Measurements from ENCODE around the gene TMPRSS6. TPM values are rescaled to one million over a fixed set of nuclear protein-coding genes. Genes with fewer than 3 reads are reported as not detected.

TMPRSS6 gene
- total RNA-seq, 6 experiments from 2014 or later, result 40.7 to 104 (median 60.6) TPM

GRCh38 chr22:37069719-37070118 is 39.8 kb downstream of the TMPRSS6 start:
- no peak for DNase-seq
- no peaks in the 10 kb centered on the region for H3K4me1 ChIP-seq
- WGBS (ENCODE audit: insufficient coverage, low coverage, low lambda C conversion rate, missing lambda C conversion rate), result 78% methylated on average over 7 of the region's 9 CpGs

GRCh38 chr22:37069319-37069718 is 40.2 kb downstream of the TMPRSS6 start:
- no peak for ATAC-seq
- no peak overlapping the region for H3K4me3 ChIP-seq
- TF ChIP-seq CTCF (IDR thresholded peaks at IDR 0.05), result no peak
- TF ChIP-seq POLR2A (IDR thresholded peaks at IDR 0.05), result no peak
- no peak overlapping the region for H3K27ac ChIP-seq
- H3K4me1 ChIP-seq, result no peaks in the 10 kb centered on the region
- WGBS (ENCODE audit: insufficient coverage, low coverage, low lambda C conversion rate, missing lambda C conversion rate), result 58% methylated on average over 4 of the region's 11 CpGs
- DNase-seq, result no peak
- H3K27me3 ChIP-seq, result no peaks in the 10 kb centered on the region
- intact Hi-C loops (cut with DNase I), result loop anchor here in 1 of 2 donors (10.0 kb wide), 1 partner anchor 135 kb away; no protein-coding TSS in a partner anchor
- H3K36me3 ChIP-seq, result no peaks in the 10 kb centered on the region
- no peaks in the 10 kb centered on the region for H3K9me3 ChIP-seq

More at GRCh38 chr22:37069719-37070118, 39.8 kb downstream of the TMPRSS6 start:
- intact Hi-C loops (cut with DNase I), result loop anchor here in 1 of 2 donors (10.0 kb wide), 1 partner anchor 135 kb away; no protein-coding TSS in a partner anchor
- Histone ChIP-seq H3K27me3 (no peaks in the 10 kb centered on the region), H3K27ac (no peak overlapping the region), H3K36me3 (no peaks in the 10 kb centered on the region), H3K4me3 (no peak overlapping the region), H3K9me3 (no peaks in the 10 kb centered on the region)
- TF ChIP-seq POLR2A (IDR thresholded peaks at IDR 0.05) (no peak), CTCF (IDR thresholded peaks at IDR 0.05) (no peak)
- no peak for ATAC-seq

- intact Hi-C loops (cut with DNase I), result loop anchor here in 1 of 2 donors (10.0 kb wide), 1 partner anchor 136 kb away; no protein-coding TSS in a partner anchor
- ATAC-seq (no peak), DNase-seq (no peak)
- TF ChIP-seq CTCF (IDR thresholded peaks at IDR 0.05) (no peak), POLR2A (IDR thresholded peaks at IDR 0.05) (no peak)
- Histone ChIP-seq H3K36me3 (no peaks in the 10 kb centered on the region), H3K4me3 (no peak overlapping the region), H3K27me3 (no peaks in the 10 kb centered on the region), H3K9me3 (no peaks in the 10 kb centered on the region), H3K4me1 (no peaks in the 10 kb centered on the region), H3K27ac (no peak overlapping the region)
- 20% methylated on average over 1 of the region's 36 CpGs for WGBS (ENCODE audit: insufficient coverage, low coverage, low lambda C conversion rate, missing lambda C conversion rate)
These were observed 40.7 kb downstream of the TMPRSS6 start for GRCh38 chr22:37068859-37069258.

GRCh38 chr22:37067428-37067827 is 42.1 kb downstream of the TMPRSS6 start:
- H3K27ac ChIP-seq, result no peak overlapping the region
- WGBS (ENCODE audit: insufficient coverage, low coverage, low lambda C conversion rate, missing lambda C conversion rate), result 61% methylated on average over 5 of the region's 10 CpGs
- TF ChIP-seq CTCF (IDR thresholded peaks at IDR 0.05) (no peak), POLR2A (IDR thresholded peaks at IDR 0.05) (no peak)
- H3K4me1 ChIP-seq, result no peaks in the 10 kb centered on the region
- H3K36me3 ChIP-seq, result no peaks in the 10 kb centered on the region
- H3K4me3 ChIP-seq, result no peak overlapping the region
- H3K27me3 ChIP-seq, result no peaks in the 10 kb centered on the region
- ATAC-seq (no peak), DNase-seq (no peak)
- H3K9me3 ChIP-seq, result no peaks in the 10 kb centered on the region
- intact Hi-C loops (cut with DNase I), result loop anchor here in 1 of 2 donors (10.0 kb wide), 1 partner anchor 137 kb away; no protein-coding TSS in a partner anchor

All from right lobe of liver (tissue), 6 donors.